GM18505 (cell line): ENCODE results near the gene KCTD3.

ENCODE experiments used
- ATAC-seq: cut with Tn5 transposase; IDR thresholded peaks from one replicate; pipeline ENCODE4 v1.9.1; 2021; ENCODE audit not compliant: unreplicated experiment
- POLR2A ChIP-seq: IDR thresholded peaks from 4 replicates; pipeline ENCODE4 v1.6.1; 2011; ENCODE audit warnings: borderline replicate concordance; ENCODE audit not compliant: insufficient read depth, insufficient read length; ENCODE audit errors: extremely low read depth

KCTD3 gene

GRCh38 chr1:215606564-215607168, 39.6 kb downstream of the KCTD3 start:
- ATAC-seq: peak; percentile 56

DNA sequence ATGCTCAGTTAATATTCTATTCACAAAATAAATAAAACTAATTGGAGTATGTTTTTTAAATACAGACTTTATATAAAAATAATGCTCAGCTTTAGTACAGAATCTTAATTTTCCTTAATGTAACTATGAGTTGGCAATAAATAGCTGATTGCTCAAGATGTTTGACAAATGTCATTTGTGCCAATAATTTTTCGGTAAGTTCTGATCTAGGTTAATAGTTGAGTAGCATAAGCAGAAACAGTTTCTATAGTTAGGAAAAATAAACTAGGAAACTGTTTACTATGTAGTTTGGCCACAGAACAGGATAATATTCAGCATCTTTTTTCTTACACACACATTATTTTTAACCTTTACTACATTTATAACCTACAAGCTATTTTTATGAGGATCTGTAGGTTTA, 40.3 kb downstream of the KCTD3 start:
- no peak for ATAC-seq
- no peak for TF ChIP-seq POLR2A

More at GRCh38 chr1:215606564-215607168, 39.6 kb downstream of the KCTD3 start:
- TF ChIP-seq POLR2A: no peak

DNA sequence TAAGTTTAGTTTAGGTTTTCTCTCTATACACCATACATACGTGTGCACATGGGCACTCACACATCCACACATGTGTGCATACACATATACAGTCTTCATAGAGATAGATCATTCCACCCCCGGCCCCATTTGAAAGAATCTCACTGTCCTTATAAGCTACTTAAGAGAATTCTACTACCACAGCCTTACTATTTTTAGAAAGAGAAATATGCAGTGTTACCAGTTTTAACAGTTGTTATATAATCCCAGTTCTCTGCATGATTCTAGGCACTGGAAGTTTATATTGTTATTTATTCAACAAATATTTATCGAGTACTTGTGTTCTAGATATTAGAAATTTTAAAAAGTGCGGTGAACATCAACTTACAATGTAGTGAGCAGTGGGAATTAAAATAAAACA, 41.5 kb downstream of the KCTD3 start:
- no peak for TF ChIP-seq POLR2A
- no peak for ATAC-seq

GRCh38 chr1:215612391-215612790, 45.3 kb downstream of the KCTD3 start:
- TF ChIP-seq POLR2A: no peak
- ATAC-seq: no peak

DNA sequence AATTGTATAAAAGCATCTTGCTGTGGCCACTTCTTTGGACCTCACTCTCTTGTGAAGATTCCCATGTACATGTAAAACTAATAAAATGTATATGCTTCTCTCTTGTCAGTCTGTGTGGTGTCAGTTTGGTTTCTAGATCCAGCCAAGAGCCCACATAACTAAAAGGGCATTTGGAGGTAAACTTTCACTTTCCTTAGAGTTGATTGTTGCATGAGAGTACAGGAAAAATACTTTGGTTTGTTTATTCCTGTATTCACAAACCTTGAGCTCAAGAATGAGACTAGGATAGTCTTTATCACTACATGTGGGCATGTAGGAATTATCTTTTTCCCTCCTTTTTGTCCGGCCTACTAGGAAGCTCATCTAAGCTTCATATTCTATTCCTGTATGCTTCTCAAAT, 50.9 kb downstream of the KCTD3 start:
- ATAC-seq: peak; percentile 65
- TF ChIP-seq POLR2A: no peak

DNA sequence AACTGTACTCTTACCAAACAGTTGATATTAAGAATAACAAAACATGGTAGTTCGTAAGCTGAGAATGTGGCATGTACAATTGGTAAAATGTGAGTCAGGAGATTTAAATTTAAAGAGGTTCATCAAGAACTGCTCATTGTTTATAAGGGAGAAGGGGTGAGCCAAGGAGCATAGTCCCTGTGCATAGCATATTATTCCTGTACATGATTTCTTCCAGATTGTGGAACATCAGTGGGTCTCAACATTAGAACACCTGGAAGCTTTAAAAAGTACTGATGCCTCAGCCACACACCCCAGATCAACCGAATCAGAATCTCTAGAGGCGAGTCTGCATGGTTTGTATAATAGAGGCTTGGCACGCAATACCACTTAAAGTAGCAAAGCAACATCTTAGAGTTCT, 56.1 kb downstream of the KCTD3 start:
- TF ChIP-seq POLR2A: no peak
- ATAC-seq: no peak

DNA sequence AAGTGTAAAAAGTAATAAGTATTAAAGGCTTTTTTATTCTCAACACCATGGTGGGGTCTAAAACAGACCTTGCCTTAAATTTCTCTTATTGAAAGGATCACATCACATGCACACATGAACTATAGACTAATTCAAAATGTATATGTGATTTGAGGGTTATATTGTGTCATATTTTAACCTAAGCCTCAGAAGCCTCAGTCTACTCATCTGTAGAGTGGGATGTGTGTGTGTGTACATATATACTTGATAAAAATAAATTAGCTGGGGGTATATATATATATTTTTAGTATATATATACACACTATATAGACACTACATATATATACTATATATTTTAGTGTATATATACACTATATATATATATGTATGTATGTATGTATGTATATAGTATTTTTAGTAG, 58.8 kb downstream of the KCTD3 start:
- no peak for TF ChIP-seq POLR2A
- ATAC-seq: no peak

DNA sequence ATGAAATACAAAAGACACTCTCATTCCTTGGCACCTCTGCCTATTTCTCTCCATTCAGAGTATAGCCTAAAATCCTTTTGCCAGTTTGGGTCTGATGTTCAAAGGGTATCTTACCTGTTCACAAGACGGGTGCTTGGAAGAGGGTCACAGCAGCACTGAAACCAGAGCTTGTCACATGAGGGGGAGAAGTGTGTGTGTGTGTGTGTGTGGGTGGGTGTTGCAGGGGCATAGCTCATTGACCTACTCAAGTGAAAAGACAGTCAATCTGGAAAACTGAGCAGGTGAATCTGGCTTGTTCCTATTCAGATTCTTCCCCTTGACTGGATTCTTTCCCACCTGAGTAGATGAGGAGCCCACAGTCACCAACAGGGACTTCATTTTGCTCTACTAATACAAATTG, 63.9 kb downstream of the KCTD3 start:
- no peak for TF ChIP-seq POLR2A
- no peak for ATAC-seq

DNA sequence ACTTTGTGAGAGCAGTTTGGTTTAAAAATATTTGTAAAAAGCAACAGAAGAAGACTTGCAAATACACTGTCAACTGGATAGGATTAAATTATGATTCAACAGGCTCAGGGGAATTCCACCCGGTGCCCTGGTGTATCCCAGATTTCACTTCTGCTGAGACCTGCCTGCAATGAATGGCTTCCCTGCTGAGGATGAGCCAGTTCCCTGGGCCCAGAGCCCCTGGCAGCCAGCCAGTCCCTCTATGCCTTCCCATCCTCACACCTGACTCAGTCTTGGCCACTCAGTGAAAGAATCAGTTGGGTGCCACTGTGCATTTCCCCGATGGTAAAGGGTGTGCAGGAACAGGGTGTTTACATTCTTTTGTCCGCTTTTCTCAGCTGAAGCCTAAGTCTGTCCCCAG, 64.4 kb downstream of the KCTD3 start:
- no peak for ATAC-seq

GRCh38 chr1:215635827-215636226, 68.7 kb downstream of the KCTD3 start:
- no peak for ATAC-seq

More for the DNA sequence above, 64.4 kb downstream of the KCTD3 start:
- TF ChIP-seq POLR2A: no peak

GRCh38 chr1:215636258-215636965, 69.3 kb downstream of the KCTD3 start:
- no peak for ATAC-seq
- TF ChIP-seq POLR2A: no peak

More at GRCh38 chr1:215635827-215636226, 68.7 kb downstream of the KCTD3 start:
- no peak for TF ChIP-seq POLR2A

DNA sequence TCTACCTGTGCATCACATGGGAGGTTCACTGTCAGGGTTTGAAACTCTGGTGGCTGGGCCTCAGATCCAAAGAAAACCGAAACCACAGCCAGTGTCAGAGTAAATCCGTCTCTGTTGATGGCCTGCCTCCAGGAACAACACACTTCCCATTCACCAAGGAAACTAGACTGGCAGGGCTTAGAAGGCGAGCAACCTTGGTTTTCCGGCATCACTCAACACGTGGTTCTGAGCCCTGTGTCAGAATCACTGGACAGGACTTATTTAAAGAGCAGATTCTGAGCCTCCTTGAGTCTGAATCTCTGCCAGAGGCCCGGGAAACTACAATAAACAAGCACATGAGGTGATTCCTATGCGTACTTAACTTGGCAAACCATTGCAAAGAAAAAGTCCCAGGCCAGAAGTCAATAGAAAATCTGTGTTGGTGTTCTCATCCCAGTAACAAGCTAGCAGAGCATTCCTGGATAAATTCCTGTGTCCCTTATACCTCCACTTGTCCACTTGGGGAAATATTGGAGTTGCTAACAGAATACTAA, 70.0 kb downstream of the KCTD3 start:
- no peak for TF ChIP-seq POLR2A
- no peak for ATAC-seq

DNA sequence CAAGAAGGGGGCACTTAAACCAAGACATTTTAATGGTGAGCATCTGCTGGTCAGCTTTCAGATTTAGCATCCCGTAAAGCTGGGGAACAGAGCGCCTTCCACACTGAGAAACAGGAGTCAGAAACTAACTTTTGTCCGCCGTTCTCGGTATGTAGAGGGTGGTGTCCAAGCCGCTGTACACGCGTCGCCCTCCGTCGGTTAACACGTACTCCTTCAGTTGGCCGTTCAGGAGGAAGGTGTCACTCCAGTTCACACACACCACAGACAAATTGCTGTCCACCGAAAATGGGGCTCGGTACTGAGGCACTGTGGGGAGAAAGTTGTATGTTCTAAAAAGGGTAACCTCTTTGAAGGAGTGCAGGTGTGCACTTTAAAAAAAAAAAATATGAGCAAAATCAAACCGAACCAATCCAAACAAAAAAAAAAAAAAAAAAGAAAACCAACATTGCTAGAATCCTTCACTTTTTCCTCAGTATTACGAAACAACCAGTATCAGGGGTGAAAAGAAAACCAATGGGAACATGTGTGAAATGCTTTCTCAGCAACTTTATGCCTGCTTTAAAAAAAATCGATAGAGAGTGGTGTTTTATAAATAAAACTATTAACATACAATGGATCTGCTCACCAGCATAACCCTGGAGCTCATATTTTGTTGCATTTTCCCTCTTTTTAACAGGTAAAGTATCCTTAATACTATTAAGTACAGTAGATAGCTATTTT, 73.5 kb downstream of the KCTD3 start:
- no peak for TF ChIP-seq POLR2A
- no peak for ATAC-seq

GRCh38 chr1:215643592-215644321, 76.7 kb downstream of the KCTD3 start:
- ATAC-seq: no peak
- TF ChIP-seq POLR2A: no peak

- TF ChIP-seq POLR2A: no peak
- ATAC-seq: no peak
Observed at GRCh38 chr1:215645182-215645581, 78.1 kb downstream of the KCTD3 start.
